NT2/D1 (cell line): ENCODE results near the gene ARID3B.

ENCODE experiments used
- SUZ12 ChIP-seq: IDR thresholded peaks from 2 replicates; pipeline ENCODE4 v1.6.1; 2011; ENCODE audit not compliant: insufficient read length, insufficient read depth; ENCODE audit errors: extremely low read depth
- YY1 ChIP-seq: IDR thresholded peaks from 2 replicates; pipeline ENCODE4 v1.6.1; 2011; ENCODE audit not compliant: insufficient read length, insufficient read depth
- ZNF274 ChIP-seq: IDR thresholded peaks from 2 replicates; pipeline ENCODE4 v1.6.1; 2011; ENCODE audit warnings: mild to moderate bottlenecking, low read depth, low read length

GRCh38 chr15:74589826-74590225 lies 48.8 kb downstream of the ARID3B start:
- TF ChIP-seq YY1 (no peak), ZNF274 (no peak), SUZ12 (no peak)
